Chondrocyte (in vitro differentiated cells): Measurements from ENCODE around the gene KAT14. TPM values are rescaled to one million over a fixed set of nuclear protein-coding genes. Genes with fewer than 3 reads are reported as not detected.
A peak's percentile ranks its signal among the peaks of the same experiment; 100 is the strongest.
"Not testable (repeated sequence)": the region's sequence is repeated elsewhere in the genome, so short reads cannot be mapped to it uniquely, and the experiment has no call there.

Experiments used
- DNase-seq: peaks from one replicate; pipeline ENCODE4 v3.0.0; 2021; ENCODE audit warnings: mixed read lengths, low spot score
- H3K27ac Mint-ChIP-seq: one replicate; pipeline ENCODE4 v1.8.0; 2021; ENCODE audit warnings: mild to moderate bottlenecking, moderate library complexity, mixed read lengths; ENCODE audit not compliant: unreplicated experiment
- H3K27me3 Mint-ChIP-seq: 2 replicates; pipeline ENCODE4 v1.8.0; 2021; ENCODE audit warnings: low read depth, mixed read lengths
- H3K36me3 Mint-ChIP-seq: 2 replicates; pipeline ENCODE4 v1.8.0; 2021; ENCODE audit warnings: low read depth, mixed read lengths
- H3K4me1 Mint-ChIP-seq: 2 replicates; pipeline ENCODE4 v1.8.0; 2021; ENCODE audit warnings: low read depth, mild to moderate bottlenecking, mixed read lengths
- H3K4me3 Mint-ChIP-seq: one replicate; pipeline ENCODE4 v1.8.0; 2021; ENCODE audit warnings: mild to moderate bottlenecking, moderate library complexity, mixed read lengths; ENCODE audit not compliant: unreplicated experiment
- H3K9me3 Mint-ChIP-seq: 2 replicates; pipeline ENCODE4 v1.8.0; 2021; ENCODE audit warnings: low read depth, mixed read lengths
- CTCF ChIP-seq: fragments of 200-600 bp; sonication (generic); IDR thresholded peaks from 2 replicates; pipeline ENCODE4 v1.5.0; 2021; ENCODE audit warnings: antibody characterized with exemption, mild to moderate bottlenecking, moderate library complexity
- long read RNA-seq: library from polyadenylated mRNA; stranded (forward); transcript quantifications from one replicate; pipeline ENCODE4 v2.0.0, GENCODE V29; 2021
- total RNA-seq: library from RNA; stranded (reverse); gene quantifications from 3 replicates; pipeline ENCODE4 v1.2.1, GENCODE V29; 2021

KAT14 gene, protein sequence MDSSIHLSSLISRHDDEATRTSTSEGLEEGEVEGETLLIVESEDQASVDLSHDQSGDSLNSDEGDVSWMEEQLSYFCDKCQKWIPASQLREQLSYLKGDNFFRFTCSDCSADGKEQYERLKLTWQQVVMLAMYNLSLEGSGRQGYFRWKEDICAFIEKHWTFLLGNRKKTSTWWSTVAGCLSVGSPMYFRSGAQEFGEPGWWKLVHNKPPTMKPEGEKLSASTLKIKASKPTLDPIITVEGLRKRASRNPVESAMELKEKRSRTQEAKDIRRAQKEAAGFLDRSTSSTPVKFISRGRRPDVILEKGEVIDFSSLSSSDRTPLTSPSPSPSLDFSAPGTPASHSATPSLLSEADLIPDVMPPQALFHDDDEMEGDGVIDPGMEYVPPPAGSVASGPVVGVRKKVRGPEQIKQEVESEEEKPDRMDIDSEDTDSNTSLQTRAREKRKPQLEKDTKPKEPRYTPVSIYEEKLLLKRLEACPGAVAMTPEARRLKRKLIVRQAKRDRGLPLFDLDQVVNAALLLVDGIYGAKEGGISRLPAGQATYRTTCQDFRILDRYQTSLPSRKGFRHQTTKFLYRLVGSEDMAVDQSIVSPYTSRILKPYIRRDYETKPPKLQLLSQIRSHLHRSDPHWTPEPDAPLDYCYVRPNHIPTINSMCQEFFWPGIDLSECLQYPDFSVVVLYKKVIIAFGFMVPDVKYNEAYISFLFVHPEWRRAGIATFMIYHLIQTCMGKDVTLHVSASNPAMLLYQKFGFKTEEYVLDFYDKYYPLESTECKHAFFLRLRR
- 13.6 to 14.5 TPM (median 14.1 TPM) in 3 replicates for total RNA-seq
- long read RNA-seq, partial matches to known transcripts, result 3 of 40 reads
- long read RNA-seq, other reads (novel, unspliced or antisense), result 37 of 40 reads

- H3K4me3 Mint-ChIP-seq, result peak within 1 kb of the TSS; percentile 86
- H3K27me3 Mint-ChIP-seq, result peaks cover 8% of the 10 kb centered on the region
- peaks cover 6% of the 10 kb centered on the region for H3K36me3 Mint-ChIP-seq
- no peak for TF ChIP-seq CTCF
- no peaks in the 10 kb centered on the region for H3K9me3 Mint-ChIP-seq
- H3K4me1 Mint-ChIP-seq, result peaks cover 22% of the 10 kb centered on the region
- DNase-seq, result peak; percentile 94
- H3K27ac Mint-ChIP-seq, result peak within 1 kb of the TSS; percentile 82
Observed at GRCh38 chr20:18137412-18138265, at the start of gene KAT14, which contains the start of gene PET117. Gene KAT14, plus strand, starts transcription at chr20:18137863. Its CDS starts 4,798 bp downstream, at chr20:18142661. Gene PET117, plus strand, starts transcription at chr20:18137863. Its CDS starts 93 bp downstream, at chr20:18137956.

GRCh38 chr20:18088298-18088697, 49.4 kb upstream of the KAT14 start:
- not testable (repeated sequence) for H3K4me1 Mint-ChIP-seq, H3K9me3 Mint-ChIP-seq, H3K36me3 Mint-ChIP-seq, H3K4me3 Mint-ChIP-seq, DNase-seq, H3K27ac Mint-ChIP-seq
- H3K27me3 Mint-ChIP-seq, result peaks cover 13% of the 10 kb centered on the region

DNA sequence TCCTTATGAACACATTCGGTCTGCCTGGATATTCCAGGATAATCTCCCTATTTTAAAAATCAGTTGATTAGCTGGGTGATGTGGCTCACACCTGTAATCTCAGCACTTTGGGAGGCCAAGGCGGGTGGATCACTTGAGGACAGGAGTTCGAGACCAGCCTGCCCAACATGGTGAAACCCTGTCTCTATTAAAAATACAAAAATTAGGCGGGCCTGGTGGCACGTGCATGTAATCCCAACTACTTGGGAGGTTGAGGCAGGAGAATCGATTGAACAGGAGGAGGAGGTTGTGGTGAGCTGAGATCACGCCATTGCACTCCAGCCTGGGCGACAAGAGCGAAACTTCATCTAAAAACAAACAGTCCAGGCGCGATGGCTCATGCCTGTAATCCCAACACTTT, 48.8 kb upstream of the KAT14 start:
- not testable (repeated sequence) for H3K36me3 Mint-ChIP-seq, DNase-seq, H3K4me1 Mint-ChIP-seq, H3K27ac Mint-ChIP-seq, H3K4me3 Mint-ChIP-seq, H3K9me3 Mint-ChIP-seq
- peaks cover 14% of the 10 kb centered on the region for H3K27me3 Mint-ChIP-seq

DNA sequence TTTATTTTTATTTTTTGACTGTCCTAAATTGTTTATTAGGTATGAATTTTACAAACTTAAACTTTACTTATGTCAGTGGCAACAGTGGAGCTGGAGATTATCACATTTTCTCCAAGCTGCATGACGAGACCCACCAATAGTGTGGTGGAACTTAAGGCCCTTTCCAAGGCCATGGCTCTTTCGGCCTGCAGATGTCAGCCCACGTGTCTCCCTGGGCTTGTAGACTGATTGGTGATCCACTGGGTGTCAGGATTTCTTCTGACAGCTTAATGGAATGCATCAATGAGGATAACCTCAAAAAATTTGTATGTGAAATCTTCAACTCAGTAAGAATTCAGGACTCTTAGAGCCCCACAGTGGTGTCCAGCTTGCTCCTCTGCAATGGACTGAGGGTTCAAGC, 47.6 kb upstream of the KAT14 start:
- Mint-ChIP-seq H3K9me3 (no peaks in the 10 kb centered on the region), H3K4me3 (no peak overlapping the region), H3K36me3 (no peaks in the 10 kb centered on the region), H3K27ac (no peak overlapping the region), H3K4me1 (no peaks in the 10 kb centered on the region), H3K27me3 (peaks cover 18% of the 10 kb centered on the region)
- DNase-seq, result no peak
- no peak for TF ChIP-seq CTCF

- no peak for TF ChIP-seq CTCF
- H3K9me3 Mint-ChIP-seq, result no peaks in the 10 kb centered on the region
- no peaks in the 10 kb centered on the region for H3K36me3 Mint-ChIP-seq
- H3K27me3 Mint-ChIP-seq, result peaks cover 18% of the 10 kb centered on the region
- H3K27ac Mint-ChIP-seq, result no peak overlapping the region
- DNase-seq, result no peak
- H3K4me1 Mint-ChIP-seq, result no peaks in the 10 kb centered on the region
- H3K4me3 Mint-ChIP-seq, result no peak overlapping the region
Observed at GRCh38 chr20:18090477-18090876, 47.2 kb upstream of the KAT14 start.
